GM18517 (cell line): ENCODE data around the gene PGLYRP3.
"Not testable (repeated sequence)": the region's sequence is repeated elsewhere in the genome, so short reads cannot be mapped to it uniquely, and the experiment has no call there.

Experiments used
- ATAC-seq: cut with Tn5 transposase; IDR thresholded peaks from one replicate; pipeline ENCODE4 v1.9.1; 2021; ENCODE audit warnings: mild to moderate bottlenecking, moderate library complexity; ENCODE audit not compliant: unreplicated experiment

PGLYRP3 gene

DNA sequence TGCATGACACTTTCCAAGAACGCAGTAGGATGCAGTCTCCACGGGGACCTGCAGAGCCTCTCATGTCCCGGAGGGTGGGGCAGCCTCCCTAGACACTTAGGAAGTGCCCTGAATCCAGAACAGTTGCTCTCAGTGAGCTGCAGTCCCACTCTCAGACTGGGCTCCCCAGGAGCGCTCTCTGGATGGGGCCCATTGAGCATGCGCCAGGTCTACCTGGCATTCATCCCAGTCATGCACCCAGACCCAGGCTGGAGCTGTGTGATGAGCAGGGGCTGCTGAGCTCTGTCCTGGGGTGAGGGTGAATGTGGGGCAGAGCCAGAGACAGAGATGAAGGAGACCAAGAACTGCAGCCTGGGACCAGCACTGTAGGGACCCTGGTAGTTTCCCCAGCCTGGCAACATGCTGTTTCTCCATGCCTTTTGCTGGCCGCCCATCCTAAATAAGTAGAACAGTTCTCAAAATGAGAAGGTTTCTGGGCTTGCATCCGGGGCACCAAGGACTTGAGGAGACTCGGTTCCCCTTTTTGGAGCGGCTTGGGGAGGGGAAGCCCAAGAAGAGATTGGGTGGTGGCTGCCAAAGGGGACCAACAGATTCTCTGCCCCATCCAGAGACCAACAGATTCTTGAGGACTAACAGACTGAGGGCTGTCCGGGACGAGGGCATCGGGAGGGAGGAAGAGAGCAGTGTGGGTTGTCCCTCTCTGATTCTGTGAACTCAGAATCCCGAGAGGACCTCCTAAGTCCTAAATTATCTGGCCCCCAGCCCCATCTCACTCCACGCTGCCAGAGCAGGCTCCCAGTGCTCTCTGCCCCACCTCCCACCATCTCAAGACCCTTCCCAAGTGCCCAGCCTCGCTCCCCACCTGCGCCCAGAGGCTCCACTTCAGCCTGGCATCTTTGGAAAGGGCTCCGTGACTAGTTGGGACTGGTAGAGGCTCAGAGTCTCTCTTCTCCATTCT lies 36.9 kb upstream of the PGLYRP3 start:
- no peak for ATAC-seq

DNA sequence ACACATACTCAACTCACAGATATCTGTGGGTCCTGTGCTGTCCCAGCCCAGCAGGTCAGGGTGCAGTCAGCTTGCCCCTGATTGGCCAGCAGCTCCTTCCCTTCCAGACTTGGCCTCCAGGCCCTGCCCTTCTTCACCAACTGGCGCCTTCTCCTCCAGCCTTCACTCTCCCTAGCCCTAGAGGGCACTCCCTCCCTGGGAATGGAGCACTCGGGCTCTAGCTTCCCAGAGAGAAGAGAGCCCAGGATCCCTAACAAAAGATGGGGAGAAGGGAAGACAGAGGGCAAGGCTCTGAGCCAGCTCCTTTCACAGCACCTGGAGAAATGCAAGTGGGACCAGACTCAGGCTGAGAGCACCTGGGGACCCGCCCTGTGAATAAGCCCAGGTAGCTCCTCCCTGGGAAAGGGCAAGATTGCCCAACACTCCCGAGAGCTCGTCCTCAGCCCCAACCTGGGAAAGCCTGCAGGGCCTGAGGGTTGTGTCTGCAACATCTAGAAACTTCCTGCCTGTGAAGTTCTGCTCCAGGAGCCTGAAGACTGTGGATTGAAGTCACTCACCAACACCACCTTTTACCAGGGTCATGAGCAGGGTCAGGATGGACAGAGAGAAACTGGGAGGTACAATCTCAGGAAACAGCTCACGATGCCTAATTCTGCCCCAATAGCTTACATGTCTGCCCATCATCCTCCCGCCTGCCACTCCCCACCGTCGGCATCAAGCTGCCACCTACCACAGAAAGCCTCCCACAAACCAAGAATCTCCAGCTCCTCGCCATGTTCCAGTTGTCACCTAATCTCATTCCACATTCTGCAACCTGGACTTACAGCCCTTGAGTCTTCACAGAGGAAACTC lies 36.0 kb upstream of the PGLYRP3 start, which contains the start of gene PGLYRP4:
PGLYRP4 (minus strand) TSS at position 331 of the 852 bp plus-strand sequence. CDS start 909 bp downstream, outside the sequence.
- no peak for ATAC-seq

DNA sequence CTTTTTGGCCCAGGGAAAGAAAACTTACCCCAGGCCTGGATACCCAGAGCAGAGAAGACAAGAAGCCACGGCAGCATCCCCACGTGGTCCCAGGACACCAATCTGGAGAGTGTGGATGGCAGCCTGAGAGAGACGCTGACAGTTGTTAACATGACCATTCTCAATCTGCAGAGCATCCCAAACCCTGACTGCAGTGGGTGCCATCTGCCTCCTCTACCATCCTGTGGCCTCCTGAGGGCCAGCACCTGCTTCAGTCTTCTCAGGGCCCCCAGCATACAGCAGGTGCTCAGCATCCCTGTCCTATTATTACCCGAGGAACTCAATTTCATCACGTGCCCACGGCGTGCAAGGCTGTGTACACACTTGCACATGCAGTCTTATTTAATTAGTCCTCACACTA lies 35.1 kb upstream of the PGLYRP3 start:
- no peak for ATAC-seq

DNA sequence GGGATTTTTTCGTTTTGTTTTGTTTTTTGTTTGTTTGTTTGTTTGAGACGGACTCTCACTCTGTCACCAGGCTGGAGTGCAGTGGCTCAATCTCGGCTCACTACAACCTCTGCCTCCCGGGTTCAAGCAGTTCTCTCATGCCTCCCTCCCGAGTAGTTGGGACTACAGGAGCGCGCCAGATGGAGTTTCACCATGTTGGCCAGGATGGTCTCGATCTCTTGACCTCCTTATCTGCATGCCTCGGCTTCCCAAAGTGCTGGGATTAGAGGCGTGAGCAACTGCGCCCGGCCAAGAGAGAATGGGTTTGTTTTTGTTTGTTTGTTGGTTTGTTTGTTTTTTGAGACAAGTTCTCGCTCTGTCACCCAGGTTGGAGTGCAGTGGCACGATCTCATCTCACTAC lies 34.3 kb upstream of the PGLYRP3 start:
- not testable (repeated sequence) for ATAC-seq

DNA sequence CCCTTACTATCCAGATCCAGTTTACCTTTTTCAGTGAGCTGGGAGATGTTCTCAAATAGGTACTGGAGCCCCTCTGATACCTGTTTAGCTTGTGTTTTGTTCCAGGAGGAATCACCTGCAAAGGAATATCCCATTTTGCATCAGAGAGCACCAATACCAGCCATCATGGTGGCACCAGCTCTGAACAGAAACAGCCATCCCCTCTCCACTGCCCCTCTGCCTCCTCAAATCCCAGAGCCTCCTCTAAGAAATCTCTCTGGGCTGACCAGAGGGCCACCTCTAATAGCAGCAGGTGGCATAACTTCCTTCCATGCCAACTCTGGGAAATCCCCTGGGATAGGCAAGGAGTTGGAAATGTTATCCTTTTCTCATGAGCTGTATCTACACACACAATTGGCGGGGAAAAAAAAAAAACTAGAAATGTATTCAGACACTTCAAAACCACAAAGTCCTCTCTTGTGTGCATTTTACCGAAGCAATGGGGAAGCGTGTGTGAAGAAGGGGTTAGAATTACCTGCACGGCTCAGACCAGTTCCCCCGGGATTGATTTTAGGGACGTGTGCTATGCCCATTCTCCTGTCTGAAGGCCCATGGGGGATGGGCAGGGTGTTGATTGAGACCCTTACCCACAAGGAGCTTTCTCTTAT lies 33.4 kb upstream of the PGLYRP3 start:
- ATAC-seq = no peak

DNA sequence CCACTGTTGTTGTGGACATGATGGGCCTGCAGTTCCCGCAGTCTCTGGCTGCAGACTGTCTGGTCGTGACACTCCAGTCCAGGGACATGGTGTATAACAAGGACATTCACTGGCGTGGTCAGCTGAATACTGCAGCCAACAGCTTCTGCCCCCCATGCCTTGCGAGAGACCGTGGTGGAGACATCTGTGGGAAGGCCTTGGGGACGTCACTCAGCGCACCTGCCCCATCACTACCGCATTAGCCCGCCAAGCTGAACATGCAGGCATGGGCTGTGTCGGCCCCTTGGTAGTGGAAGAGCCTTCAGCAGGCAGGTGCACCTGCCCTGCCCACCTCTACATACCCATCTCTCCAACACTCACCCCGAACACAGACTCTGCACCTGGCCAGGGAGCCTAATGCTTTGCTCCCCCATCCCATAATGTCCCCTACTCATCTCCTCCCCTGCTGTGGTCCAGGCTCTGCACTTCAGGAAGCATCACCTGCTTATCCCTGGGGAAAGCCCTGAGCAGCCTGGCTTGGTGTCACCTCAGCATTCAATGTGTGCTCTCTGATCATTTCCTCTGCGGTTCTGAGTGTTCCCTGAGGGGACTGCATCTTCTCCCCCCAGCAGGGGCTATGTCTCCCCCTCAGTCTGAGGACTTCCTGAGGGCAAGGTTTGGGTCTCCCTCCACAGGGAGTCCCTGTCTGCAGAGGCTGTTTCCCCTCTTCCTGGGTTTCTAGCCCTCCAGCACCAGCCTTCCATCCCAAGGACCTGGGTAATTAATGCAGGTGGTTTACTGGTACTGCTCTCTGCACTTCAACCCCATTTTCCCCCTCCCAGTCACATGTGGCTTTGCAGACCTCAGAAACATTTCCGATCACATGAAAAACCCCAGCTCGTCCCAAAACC lies 32.7 kb upstream of the PGLYRP3 start:
- no peak for ATAC-seq

DNA sequence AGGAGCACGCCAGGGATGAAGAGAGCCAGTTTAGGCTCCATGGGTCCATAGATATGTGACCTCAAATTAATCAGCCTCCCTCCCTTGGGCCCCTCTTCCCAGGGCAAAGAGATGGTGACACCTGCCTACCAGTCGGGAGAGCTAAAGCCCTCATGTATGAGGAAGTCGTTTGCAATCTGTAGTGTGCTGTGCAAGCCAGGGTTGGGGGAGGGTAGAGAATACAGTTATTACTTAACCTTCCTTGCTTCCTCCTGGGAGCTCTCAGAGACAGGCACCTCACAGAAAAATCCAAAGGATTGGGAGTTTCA lies 31.9 kb upstream of the PGLYRP3 start:
- ATAC-seq = no peak

DNA sequence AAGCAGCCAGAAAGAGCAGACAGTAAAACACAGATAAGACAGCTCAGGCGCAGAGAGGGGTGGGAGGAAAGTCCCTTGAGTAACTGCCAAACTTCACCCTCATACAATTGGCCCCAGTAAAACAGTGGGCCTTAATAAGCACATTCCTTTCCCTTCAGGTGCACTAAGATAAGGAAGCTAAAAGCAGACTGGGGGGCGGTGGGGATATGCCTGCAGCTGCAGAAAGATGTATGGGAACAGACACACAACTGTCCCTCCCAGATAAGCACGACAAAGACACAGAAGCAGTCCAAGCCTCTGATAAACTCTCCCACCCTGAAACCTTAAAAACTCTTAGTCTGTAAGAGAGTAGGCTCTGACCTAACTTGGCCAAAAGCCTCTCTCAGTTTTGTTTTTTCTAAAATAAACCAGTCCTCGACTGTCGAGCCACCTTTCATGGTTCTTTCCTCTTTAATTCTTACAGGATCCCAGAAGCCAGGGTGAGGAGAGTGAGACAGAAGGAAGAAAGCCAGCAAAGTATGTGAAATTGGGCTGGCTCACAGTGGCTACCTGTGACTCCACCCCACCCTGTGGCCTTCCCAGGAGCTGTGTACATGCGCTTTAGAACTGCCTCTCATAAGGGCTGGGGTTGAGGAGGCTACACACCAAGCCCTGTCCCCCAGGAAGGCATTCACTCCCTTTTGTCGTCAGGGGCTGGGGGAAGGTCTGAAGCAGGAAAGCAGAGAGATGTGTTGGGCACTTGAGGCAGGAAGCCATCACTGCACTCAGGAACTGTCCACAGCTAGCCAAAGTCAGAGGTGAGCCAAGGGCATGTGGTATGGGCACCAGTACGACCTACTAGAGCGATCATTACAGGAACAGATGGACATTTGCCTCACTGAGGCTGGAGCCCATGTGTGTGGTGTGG lies 31.3 kb upstream of the PGLYRP3 start:
- ATAC-seq = no peak

DNA sequence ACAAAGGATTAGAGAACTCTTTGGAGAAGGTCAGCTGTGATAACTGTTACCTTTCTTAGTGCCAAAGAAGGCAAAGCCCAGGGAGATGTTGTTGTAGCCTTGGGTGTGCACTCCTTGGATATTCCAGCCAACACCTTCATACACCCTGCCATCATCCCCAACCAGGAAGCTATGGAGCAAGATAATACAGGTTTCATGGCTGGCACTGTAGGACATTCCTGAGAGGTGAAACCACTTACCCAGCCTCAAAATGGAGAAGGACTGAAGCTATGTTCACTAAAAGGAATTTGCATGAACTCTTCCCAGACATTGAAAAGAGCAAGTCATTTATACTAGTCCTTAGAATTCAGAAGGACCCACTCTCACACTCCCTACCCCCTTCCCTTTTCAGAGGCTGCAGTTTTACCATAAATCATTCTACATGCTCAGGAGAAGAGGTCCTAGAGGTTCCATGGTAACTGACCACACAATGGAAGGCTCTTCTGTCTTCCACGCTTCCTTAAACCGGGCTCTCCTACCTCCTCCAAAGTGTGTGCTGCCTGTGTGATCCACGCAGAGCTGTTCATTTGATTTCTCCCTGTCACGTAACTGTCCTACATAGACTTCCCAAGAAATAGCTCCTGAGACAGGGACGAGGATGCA lies 30.4 kb upstream of the PGLYRP3 start:
- ATAC-seq = no peak

DNA sequence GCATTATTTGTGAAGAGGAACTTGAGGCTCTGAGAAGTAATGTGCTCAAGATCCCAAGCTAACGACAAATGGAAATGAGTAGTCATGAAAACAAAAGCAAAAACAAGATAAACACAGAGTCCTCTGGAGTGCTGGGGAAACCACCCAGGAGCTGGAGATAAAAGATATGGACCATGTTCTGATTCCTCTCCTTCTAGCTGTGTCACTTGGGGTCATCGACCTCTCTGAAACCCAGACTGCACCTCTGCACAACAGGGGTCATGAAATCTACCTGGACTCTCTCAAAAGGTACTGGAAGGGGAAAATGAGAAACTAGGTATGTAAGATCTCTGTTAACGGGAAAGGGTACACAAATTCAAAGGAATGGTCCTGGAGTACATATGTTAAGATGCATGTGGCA lies 29.4 kb upstream of the PGLYRP3 start:
- no peak for ATAC-seq

DNA sequence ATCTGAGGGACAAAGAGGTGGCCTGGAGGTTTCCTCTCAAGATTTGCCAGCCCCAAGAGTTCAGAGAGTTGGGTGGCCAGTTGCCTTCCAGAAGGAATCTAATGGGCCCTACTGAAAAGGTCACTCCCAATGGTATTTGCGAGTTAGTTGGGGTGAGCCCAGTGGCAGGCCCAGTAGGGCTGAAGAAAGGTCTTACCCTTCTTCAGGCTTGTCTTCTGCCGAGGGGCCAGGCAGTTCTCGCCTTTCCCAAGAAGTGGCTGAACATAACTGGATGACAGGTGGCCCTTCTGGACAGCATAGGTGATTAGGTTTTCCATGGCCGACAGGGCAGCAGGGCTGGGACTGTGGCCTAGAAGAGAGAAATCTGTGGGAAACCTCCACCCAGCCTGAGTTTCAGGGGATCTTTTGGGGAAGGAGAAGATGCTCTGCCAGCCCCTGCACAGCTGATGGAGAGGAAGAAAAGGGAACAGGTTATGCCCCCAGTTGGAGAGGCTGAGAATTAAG lies 28.7 kb upstream of the PGLYRP3 start:
- ATAC-seq = no peak

DNA sequence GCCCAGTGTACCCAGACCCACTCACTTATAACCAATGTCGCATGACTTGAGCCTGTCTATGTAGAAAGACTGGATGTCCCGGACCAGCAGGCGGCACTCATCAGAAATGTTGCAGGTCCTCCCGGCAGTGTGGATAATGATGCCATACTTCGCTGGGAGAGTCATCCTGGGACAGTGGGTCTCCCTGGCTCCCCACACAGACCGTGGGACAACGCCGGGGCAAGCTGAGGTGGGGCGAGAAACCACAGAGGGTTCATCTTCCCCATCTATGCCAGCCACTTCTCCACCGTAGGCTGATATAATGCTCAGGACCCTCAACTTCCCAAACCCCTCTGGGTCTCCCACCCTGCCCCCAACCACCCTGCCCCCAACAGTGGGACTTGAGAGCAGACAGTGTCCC lies 27.6 kb upstream of the PGLYRP3 start:
- ATAC-seq = no peak

DNA sequence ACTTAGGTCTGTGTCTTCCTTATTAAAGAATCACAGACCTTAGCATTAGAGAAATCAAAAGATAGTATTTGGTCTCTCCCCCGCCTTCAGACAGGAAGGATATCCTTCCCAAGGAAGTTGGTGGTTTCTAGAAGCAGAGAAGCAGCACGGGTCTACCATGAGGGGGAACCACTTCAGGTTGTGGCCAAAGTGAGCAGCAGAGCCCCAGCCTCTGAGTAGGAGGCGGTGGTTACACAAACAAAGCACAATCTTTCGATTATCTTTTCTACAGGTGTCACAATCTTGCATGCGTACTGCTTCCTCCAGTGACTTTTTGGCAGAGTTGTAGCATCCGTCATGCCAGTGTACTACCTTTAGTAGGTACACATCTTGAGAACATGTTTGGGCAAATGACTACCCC lies 27.1 kb upstream of the PGLYRP3 start:
- no peak for ATAC-seq

DNA sequence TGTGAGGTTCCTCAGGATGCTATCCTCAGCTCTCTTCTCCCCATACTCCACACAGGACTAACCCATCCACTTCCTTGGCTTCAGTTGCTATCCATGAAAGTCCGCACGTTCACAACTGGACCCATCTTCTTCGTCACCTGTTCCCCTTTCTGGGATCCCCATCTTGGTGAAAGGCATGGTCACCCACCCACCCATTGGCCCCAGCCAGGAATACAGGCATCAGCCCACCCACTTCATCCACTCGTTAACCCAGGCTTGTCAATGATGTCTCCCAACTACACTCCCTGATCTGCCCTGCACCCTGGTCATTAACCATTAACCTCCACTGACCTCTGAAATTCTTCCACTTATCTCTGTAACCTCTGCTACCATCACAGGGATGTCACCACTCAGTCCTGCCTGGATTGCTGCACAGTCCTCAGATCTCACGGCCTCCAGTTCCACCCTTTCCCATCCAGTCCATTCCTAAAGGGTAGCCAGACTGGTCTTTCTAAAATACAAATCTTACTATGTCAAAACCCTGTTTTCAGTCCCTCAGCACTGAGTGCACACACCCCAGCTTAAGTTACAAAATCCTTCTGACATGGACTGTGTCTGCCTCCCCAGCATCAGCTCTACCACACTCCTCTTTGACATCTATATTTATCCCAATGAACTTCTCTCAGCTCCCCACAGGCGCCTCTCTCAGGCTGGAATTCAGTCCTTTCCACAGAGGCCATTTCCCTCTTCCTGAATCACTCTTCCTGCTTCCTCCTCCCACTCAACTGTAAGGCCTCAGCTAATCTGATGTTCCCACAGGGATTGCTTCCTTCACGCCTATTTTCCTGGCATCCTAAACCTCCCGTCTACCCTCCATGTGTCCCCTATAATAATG lies 25.5 kb upstream of the PGLYRP3 start:
- no peak for ATAC-seq

DNA sequence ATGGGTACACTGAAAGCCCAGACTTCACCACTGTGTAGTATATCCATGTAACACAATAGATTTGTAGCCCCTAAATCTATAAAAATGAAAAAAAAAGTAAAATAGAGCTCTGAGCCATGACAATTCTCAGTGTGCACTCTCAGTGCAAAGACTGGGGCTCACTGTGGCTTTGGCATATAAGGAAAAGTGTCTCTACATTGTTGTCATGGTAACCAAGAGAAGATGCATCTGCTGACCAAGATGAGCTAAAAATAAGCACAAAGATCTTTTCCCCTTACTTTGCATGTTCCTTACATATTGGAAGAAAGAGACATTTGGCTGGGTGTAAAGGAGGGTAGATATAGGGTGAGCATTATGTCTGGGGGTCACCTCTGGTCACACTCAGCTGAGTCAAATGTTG lies 23.9 kb upstream of the PGLYRP3 start:
- ATAC-seq = no peak

DNA sequence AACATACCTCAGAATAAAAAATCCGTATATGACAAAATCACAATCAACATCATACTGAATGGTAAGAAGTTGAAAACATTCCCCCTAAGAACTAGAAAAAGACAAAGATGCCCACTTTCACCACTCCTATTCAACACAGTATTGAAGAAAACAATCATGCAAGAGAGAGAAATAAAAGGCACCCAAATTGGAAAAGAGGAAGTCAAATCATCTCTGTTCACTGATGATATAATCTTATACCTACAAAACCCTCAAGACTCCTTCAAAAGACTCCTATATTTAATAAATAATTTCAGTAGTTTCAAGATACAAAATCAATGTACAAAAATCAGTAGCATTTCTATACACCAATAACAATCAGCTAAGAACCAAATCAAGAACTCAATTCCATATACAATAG lies 21.1 kb upstream of the PGLYRP3 start:
- ATAC-seq = no peak

DNA sequence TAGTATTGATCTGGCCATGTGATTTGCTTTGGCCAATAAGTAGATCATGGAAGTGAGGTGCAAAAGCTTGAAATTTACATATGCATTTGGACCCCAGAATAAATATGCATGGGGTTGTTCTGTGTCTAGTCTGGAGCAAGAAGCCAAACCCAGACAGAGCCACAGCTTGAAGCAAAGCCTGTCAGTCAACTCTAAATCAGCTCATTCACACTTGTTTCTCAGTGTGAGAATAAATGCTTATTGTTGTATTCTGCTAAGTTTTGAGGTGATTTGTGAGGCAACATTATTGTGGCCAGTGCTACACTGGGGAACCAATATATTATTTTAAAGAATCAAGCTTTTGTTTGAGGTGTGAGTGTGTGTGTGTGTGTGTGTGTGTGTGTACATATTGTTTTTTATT lies 12.2 kb upstream of the PGLYRP3 start:
- ATAC-seq = no peak

DNA sequence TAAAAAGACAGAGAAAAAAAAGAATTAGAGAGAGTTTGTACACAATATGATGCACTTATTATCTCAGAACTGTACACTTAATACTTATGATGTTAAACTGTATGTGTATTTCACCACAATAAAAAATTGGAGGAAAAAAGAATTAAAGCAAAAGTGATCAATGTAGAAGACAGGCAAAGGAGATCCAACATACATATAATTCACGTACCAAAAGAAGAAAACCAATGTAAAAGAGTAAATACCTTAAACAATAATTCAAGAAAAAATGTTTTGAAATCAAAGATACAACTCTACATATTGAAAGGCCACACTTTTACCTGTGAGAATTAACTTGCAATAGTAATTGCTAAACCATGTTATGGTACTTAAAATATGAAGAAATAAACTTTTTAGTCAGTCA lies 9.8 kb upstream of the PGLYRP3 start:
- ATAC-seq = no peak
